C4-2B (cell line): ENCODE data around the gene ECPAS.

Experiments
- CTCF ChIP-seq: fragments of 450-650 bp; conservative IDR thresholded peaks from 2 replicates; pipeline ENCODE4 v1.5.1; 2017; ENCODE audit warnings: mild to moderate bottlenecking
- ZFX ChIP-seq: fragments of 450-650 bp; IDR thresholded peaks from 2 replicates; pipeline ENCODE4 v1.6.1; 2017

GRCh38 chr9:111516061-111516465, 31.9 kb upstream of the ECPAS start:
- TF ChIP-seq CTCF (no peak), ZFX (no peak)
